Tibial artery (tissue), 4 donors: ENCODE measurements around the gene CTBP1.

Experiments
- DNase-seq, 2 donors: peaks; one replicate each; pipeline ENCODE4 v3.0.0-alpha.2; 2019
- H3K27ac ChIP-seq, 2 donors: fragments of 200-600 bp; sonication (generic) in 1 of 2; 1 replicate in 1 of 2; 2 replicates in 1 of 2; pipeline ENCODE4 v1.5.1; 2018 to 2019; ENCODE audit warnings: mild to moderate bottlenecking in 1 of 2
- H3K27me3 ChIP-seq, 2 donors: fragments of 200-600 bp; sonication (generic) in 1 of 2; one replicate each; pipeline versions ENCODE4 v1.5.1 to v1.6.0; 2016 to 2019
- H3K36me3 ChIP-seq, 3 donors: fragments of 200-600 bp; sonication (generic) in 2 of 3; one replicate each; pipeline ENCODE4 v1.5.1; 2016 to 2019; ENCODE audit warnings: mild to moderate bottlenecking in 2 of 3
- H3K4me1 ChIP-seq, 4 donors: fragments of 200-600 bp; sonication (generic) in 2 of 4; 1 replicate in 3 of 4; 2 replicates in 1 of 4; pipeline ENCODE4 v1.5.1; 2016 to 2019
- H3K4me3 ChIP-seq, 2 donors: fragments of 200-600 bp; sonication (generic) in 1 of 2; 1 replicate in 1 of 2; 2 replicates in 1 of 2; pipeline ENCODE4 v1.5.1; 2018 to 2019; ENCODE audit warnings: mild to moderate bottlenecking in 2 of 2
- H3K9me3 ChIP-seq, 3 donors: fragments of 200-600 bp; sonication (generic) in 1 of 3; one replicate each; pipeline ENCODE4 v1.5.1; 2016 to 2019
- intact Hi-C: fragments of 100-400 bp; cut with DNase I; formaldehyde crosslinking; loops from one replicate; pipeline ENCODE4 v1.15.0; 2023; ENCODE audit warnings: low total_unique reads
- TF ChIP-seq, protein P1 (sequence below), 2 experiments: fragments of 200-600 bp in 1 of 2; fragments of 450-650 bp in 1 of 2; IDR thresholded peaks; one replicate each; pipeline ENCODE4 v1.5.1; 2017 to 2019; ENCODE audit warnings: antibody characterized with exemption in 2 of 2, mild to moderate bottlenecking in 1 of 2, moderate library complexity in 1 of 2

The CTBP1 gene

DNA sequence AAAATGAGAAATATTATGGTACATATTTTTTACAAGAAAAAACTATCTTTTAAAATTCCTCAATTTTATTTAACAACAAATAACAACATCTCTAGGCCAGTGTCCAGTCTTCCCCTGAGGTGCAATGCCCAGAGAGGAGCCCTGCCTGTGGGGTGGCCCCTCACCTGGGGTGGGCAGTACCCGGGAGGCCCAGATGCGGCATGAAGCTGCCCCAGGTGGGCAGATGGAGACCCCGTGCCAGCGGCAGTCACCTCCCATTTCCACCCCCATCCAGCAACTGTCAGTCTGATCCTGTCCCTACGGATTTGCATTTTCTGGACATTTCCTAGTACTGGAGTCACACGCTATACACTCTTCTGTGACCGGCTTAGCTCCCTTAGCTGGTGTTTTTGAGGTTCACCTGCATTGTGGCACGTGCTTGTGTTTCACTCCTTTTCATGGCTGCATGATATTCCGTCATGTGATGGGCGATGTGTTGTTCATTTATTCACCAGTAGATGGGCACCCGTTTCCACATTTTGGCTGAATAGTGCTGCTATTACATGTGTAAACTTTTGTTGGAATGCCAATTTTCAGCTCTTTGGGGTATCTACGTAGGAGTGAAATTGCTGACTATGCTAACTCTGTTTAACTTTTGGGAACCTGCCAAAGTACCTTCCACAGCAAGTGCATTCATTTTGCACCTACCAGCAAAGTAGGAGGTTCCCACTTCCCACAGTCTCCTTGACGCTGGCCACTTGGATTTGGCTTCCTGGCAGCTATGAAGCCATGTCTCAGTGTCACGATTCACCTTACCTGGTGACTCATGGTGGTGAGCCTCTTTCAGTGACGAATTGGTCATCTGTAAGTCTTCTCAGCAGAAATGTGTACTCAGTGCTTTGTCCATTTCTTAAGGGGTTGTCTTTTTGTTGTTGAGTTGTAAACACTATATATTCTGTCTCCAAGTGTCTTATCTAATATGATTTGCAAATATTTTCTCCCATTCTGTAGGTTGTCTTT is 29.0 kb upstream of the CTBP1 start:
- TF ChIP-seq, protein P1, sequence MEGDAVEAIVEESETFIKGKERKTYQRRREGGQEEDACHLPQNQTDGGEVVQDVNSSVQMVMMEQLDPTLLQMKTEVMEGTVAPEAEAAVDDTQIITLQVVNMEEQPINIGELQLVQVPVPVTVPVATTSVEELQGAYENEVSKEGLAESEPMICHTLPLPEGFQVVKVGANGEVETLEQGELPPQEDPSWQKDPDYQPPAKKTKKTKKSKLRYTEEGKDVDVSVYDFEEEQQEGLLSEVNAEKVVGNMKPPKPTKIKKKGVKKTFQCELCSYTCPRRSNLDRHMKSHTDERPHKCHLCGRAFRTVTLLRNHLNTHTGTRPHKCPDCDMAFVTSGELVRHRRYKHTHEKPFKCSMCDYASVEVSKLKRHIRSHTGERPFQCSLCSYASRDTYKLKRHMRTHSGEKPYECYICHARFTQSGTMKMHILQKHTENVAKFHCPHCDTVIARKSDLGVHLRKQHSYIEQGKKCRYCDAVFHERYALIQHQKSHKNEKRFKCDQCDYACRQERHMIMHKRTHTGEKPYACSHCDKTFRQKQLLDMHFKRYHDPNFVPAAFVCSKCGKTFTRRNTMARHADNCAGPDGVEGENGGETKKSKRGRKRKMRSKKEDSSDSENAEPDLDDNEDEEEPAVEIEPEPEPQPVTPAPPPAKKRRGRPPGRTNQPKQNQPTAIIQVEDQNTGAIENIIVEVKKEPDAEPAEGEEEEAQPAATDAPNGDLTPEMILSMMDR (IDR thresholded peaks at IDR 0.05): no peak
- intact Hi-C loops: no loop called here
- DNase-seq: no peak
- H3K27me3 ChIP-seq: no peaks in the 10 kb centered on the region
- no peak overlapping the region for H3K4me3 ChIP-seq
- H3K36me3 ChIP-seq: no peaks in the 10 kb centered on the region
- H3K4me1 ChIP-seq: no peaks in the 10 kb centered on the region
- no peaks in the 10 kb centered on the region for H3K9me3 ChIP-seq
- H3K27ac ChIP-seq: no peak overlapping the region

DNA sequence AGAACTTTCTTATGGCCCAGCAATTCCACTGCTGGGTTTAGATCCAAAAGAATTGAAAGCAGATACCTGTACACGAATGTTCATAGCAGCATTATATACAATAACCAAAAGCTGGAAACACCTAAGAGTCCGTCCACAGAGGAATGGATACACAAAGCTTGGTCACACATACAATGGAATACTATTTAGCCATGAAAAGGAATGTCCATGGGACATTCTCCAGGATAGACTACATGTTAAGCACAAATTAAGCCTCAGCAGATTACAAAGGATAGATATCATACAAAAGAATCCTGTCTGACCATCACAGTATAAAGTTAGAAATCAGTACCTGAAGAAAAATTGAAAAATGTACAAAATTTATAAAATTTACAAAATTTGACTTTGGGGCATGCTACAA is 28.1 kb upstream of the CTBP1 start:
- Histone ChIP-seq H3K4me1 (no peaks in the 10 kb centered on the region), H3K27ac (no peak overlapping the region), H3K9me3 (no peaks in the 10 kb centered on the region), H3K4me3 (no peak overlapping the region), H3K36me3 (no peaks in the 10 kb centered on the region), H3K27me3 (no peaks in the 10 kb centered on the region)
- intact Hi-C loops: no loop called here
- DNase-seq: no peak
- TF ChIP-seq, protein P1 (IDR thresholded peaks at IDR 0.05): no peak

DNA sequence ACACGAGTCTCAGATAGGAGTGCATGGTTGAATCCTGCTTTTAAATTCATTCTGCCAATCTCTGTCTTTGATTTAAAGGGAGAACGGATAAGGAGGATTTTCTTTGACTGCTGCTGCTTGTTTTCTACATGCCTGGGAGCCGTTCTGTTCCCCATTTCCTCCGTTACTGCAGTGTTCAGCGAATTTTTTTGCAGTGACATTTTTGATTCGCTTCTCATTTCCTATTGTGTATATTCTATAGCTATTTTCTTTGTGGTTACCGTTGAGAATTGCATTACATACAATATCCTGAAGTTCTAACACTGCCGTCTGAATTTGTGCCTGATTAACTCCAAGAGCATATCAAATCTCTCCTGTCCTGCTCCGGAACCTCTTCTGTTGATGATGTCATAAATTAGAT is 25.9 kb upstream of the CTBP1 start:
- Histone ChIP-seq H3K27ac (no peak overlapping the region), H3K27me3 (no peaks in the 10 kb centered on the region), H3K36me3 (no peaks in the 10 kb centered on the region), H3K4me3 (no peak overlapping the region), H3K9me3 (peaks cover 0 to 3% (median 0%) of the 10 kb centered on the region in 3 donors), H3K4me1 (no peaks in the 10 kb centered on the region)
- TF ChIP-seq, protein P1 (IDR thresholded peaks at IDR 0.05): no peak
- no peak for DNase-seq
- intact Hi-C loops: no loop called here

DNA sequence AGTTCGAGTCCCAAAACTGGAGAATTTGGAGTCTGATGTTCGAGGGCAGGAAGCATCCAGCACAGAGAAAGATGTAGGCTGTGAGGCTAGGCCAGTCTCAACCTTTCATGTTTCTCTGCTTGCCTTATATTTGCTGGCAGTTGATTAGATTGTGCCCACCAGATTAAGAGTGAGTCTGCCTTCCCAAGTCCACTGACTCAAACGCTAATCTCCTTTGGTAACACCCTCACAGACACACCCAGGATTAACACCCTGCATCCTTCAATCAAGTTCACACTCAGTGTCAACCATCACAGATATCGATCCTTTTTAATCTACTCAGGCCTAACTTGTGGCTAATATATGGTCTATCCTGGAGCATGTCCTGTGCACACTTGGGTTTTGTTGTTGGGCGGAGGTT is 22.8 kb upstream of the CTBP1 start:
- no peak for DNase-seq
- TF ChIP-seq, protein P1 (IDR thresholded peaks at IDR 0.05): no peak
- H3K4me3 ChIP-seq: no peak overlapping the region

DNA sequence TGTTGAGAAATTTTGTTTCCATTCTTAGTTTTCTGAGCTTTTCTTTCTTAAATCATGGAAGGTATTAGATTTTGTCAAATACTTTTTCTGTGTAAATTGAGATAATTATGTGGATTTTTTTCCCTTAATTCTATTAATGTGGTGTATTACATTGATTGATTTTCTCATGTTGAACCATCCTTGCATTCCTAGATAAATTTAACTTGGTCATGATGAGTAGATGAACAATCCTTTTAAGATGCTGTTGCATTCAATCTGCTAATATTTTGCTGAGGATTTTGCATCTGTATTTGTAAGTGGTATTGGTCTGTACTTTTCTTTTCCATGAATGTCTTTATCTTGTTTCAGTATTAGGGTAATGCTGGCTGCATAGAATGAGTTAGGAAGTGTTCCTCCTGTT is 20.3 kb upstream of the CTBP1 start:
- intact Hi-C loops: no loop called here
- TF ChIP-seq, protein P1 (IDR thresholded peaks at IDR 0.05): no peak
- Histone ChIP-seq H3K27me3 (no peaks in the 10 kb centered on the region), H3K36me3 (peaks cover 0 to 4% (median 0%) of the 10 kb centered on the region in 3 donors), H3K9me3 (peaks cover 0 to 9% (median 0%) of the 10 kb centered on the region in 3 donors), H3K4me1 (no peaks in the 10 kb centered on the region), H3K27ac (no peak overlapping the region), H3K4me3 (no peak overlapping the region)
- no peak for DNase-seq

More for the DNA sequence above, 22.8 kb upstream of the CTBP1 start:
- Histone ChIP-seq H3K9me3 (peaks cover 0 to 9% (median 0%) of the 10 kb centered on the region in 3 donors), H3K27me3 (no peaks in the 10 kb centered on the region), H3K36me3 (no peaks in the 10 kb centered on the region), H3K4me1 (no peaks in the 10 kb centered on the region), H3K27ac (no peak overlapping the region)
- intact Hi-C loops: no loop called here
